HepG2 (cell line): ENCODE data around the gene FNDC7. TPM values are rescaled to one million over a fixed set of nuclear protein-coding genes. Genes with fewer than 3 reads are reported as not detected.

Source experiments
- AHR ChIP-seq: IDR thresholded peaks from 2 replicates; pipeline ENCODE4 v1.6.1; 2018; ENCODE audit warnings: missing genetic modification reagents, missing compliant biosample characterization
- BCLAF1 ChIP-seq: fragments of 450-650 bp; IDR thresholded peaks from 2 replicates; pipeline ENCODE4 v1.6.1; 2017; ENCODE audit warnings: mild to moderate bottlenecking
- BORCS8-MEF2B ChIP-seq: sonication (generic); formaldehyde crosslinking; IDR thresholded peaks from 2 replicates; pipeline ENCODE4 v1.8.0; 2022; ENCODE audit warnings: mild to moderate bottlenecking, missing genetic modification reagents
- BRF2 ChIP-seq: sonication (generic); formaldehyde crosslinking; IDR thresholded peaks from 2 replicates; pipeline ENCODE4 v1.8.1; 2022; ENCODE audit warnings: mild to moderate bottlenecking, missing genetic modification reagents
- CHD4 ChIP-seq: fragments of 200-600 bp; sonication (generic); IDR thresholded peaks from 2 replicates; pipeline ENCODE4 v1.7.0; 2017; ENCODE audit warnings: mild to moderate bottlenecking, low read length, borderline replicate concordance
- GABPB1 ChIP-seq: IDR thresholded peaks from 2 replicates; pipeline ENCODE4 v1.6.1; 2016; ENCODE audit warnings: mild to moderate bottlenecking, missing genetic modification reagents, moderate library complexity, missing compliant biosample characterization
- HMGA1 ChIP-seq: sonication (generic); formaldehyde crosslinking; conservative IDR thresholded peaks from 2 replicates; pipeline ENCODE4 v1.4.0; 2020; ENCODE audit warnings: missing genetic modification reagents
- KAT2B ChIP-seq: fragments of 150-350 bp; IDR thresholded peaks from 2 replicates; pipeline ENCODE4 v1.6.1; 2014; ENCODE audit warnings: low read depth, low read length, borderline replicate concordance
- KDM4B ChIP-seq: sonication (generic); formaldehyde crosslinking; IDR thresholded peaks from 2 replicates; pipeline ENCODE4 v1.4.0; 2020; ENCODE audit warnings: missing genetic modification reagents
- RFX1 ChIP-seq: fragments of 450-650 bp; IDR thresholded peaks from 2 replicates; pipeline ENCODE4 v1.6.1; 2017
- TBP ChIP-seq: sonication (generic); formaldehyde crosslinking; IDR thresholded peaks from 2 replicates; pipeline ENCODE4 v1.5.0; 2020; ENCODE audit warnings: missing genetic modification reagents
- TEAD3 ChIP-seq: optimal IDR thresholded peaks from 2 replicates; pipeline ENCODE3; 2016; ENCODE audit warnings: borderline replicate concordance
- ZBTB4 ChIP-seq: sonication (generic); formaldehyde crosslinking; IDR thresholded peaks from 2 replicates; pipeline ENCODE4 v1.4.0; 2020; ENCODE audit warnings: missing genetic modification reagents, mild to moderate bottlenecking, borderline replicate concordance
- ZBTB7A ChIP-seq: sonication (generic); formaldehyde crosslinking; IDR thresholded peaks from 2 replicates; pipeline ENCODE4 v1.8.0; 2022; ENCODE audit warnings: mild to moderate bottlenecking, missing genetic modification reagents
- ZNF224 ChIP-seq: sonication (generic); formaldehyde crosslinking; IDR thresholded peaks from 2 replicates; pipeline ENCODE4 v1.5.0; 2020; ENCODE audit warnings: mild to moderate bottlenecking, missing genetic modification reagents
- ZNF253 ChIP-seq: sonication (generic); formaldehyde crosslinking; IDR thresholded peaks from 2 replicates; pipeline ENCODE4 v1.8.0; 2022; ENCODE audit warnings: mild to moderate bottlenecking, missing genetic modification reagents, borderline replicate concordance
- ZNF256 ChIP-seq: sonication (generic); formaldehyde crosslinking; conservative IDR thresholded peaks from 2 replicates; pipeline ENCODE4 v1.4.0; 2020; ENCODE audit warnings: missing genetic modification reagents
- ZNF33B ChIP-seq: sonication (generic); formaldehyde crosslinking; IDR thresholded peaks from 2 replicates; pipeline ENCODE4 v1.5.1; 2020; ENCODE audit warnings: mild to moderate bottlenecking, missing genetic modification reagents
- ZNF546 ChIP-seq: sonication (generic); formaldehyde crosslinking; conservative IDR thresholded peaks from 2 replicates; pipeline ENCODE4 v1.8.1; 2023; ENCODE audit warnings: mild to moderate bottlenecking, missing genetic modification reagents
- ZNF569 ChIP-seq: sonication (generic); formaldehyde crosslinking; IDR thresholded peaks from 2 replicates; pipeline ENCODE4 v1.5.0; 2020; ENCODE audit warnings: mild to moderate bottlenecking, missing genetic modification reagents, moderate library complexity, borderline replicate concordance
- ZNF768 ChIP-seq: sonication (generic); formaldehyde crosslinking; IDR thresholded peaks from 2 replicates; pipeline ENCODE4 v1.4.0; 2020; ENCODE audit warnings: missing genetic modification reagents
- ZNF784 ChIP-seq: sonication (generic); formaldehyde crosslinking; IDR thresholded peaks from 2 replicates; pipeline ENCODE4 v1.5.1; 2020; ENCODE audit warnings: missing genetic modification reagents, mild to moderate bottlenecking, borderline replicate concordance
- ZNF883 ChIP-seq: sonication (generic); formaldehyde crosslinking; IDR thresholded peaks from 2 replicates; pipeline ENCODE4 v1.5.1; 2020; ENCODE audit warnings: mild to moderate bottlenecking, missing genetic modification reagents; ENCODE audit errors: not compliant biosample characterization
- polyA plus RNA-seq, 8 experiments: library from polyadenylated mRNA; depleted of rRNA in 3 of 8; stranded (reverse) in 7 of 8; unstranded in 1 of 8; fragments of >200 nt; fragmentation: Illumina TruSeq in 4 of 8; extraction: Trizol in 4 of 8; gene quantifications; 2 replicates each; pipeline versions ENCODE4 v1.2.1 to v1.2.3, GENCODE V29; 2011 to 2016; ENCODE audit warnings: low read depth in 4 of 8, missing spikeins in 1 of 8, mixed read lengths in 1 of 8; ENCODE audit not compliant: insufficient read depth in 1 of 8
- total RNA-seq, 5 experiments: library from RNA; depleted of rRNA; stranded (reverse); fragments of >200 nt; fragmentation: Illumina TruSeq; extraction: Trizol; gene quantifications; 2 replicates each; pipeline ENCODE4 v1.2.3, GENCODE V29; 2016; ENCODE audit warnings: low read depth in 1 of 5

Gene FNDC7
- total and polyA plus RNA-seq, 2 of the 13 experiments (the other 11 are each of a cell fraction or from before 2014, with no cell fraction given) = 0.03 TPM; not detected in 1

- TF ChIP-seq ZBTB7A (CRISPR knock-in tag) (no peak), HMGA1 (no peak), ZNF883 (CRISPR knock-in tag) (peak; percentile 35), TBP (CRISPR knock-in tag) (no peak), KDM4B (no peak), RFX1 (no peak), ZNF546 (CRISPR knock-in tag) (no peak), BCLAF1 (no peak), GABPB1 (CRISPR knock-in tag) (peak; percentile 99), KAT2B (no peak), ZNF784 (peak; percentile 51; the same call in 1 of the 2 replicates), CHD4 (no peak), BRF2 (0 out of 2 replicates have a peak, but pooled peaks have one; percentile 55), ZNF256 (CRISPR knock-in tag) (peak; percentile 85), BORCS8-MEF2B (CRISPR knock-in tag) (peak; percentile 60; the same call in 1 of the 2 replicates), ZBTB4 (CRISPR knock-in tag) (0 out of 2 replicates have a peak, but pooled peaks have one; percentile 70), ZNF569 (CRISPR knock-in tag) (no peak), ZNF33B (no peak), ZNF768 (CRISPR knock-in tag) (peak; percentile 53), ZNF253 (CRISPR knock-in tag) (0 out of 2 replicates have a peak, but pooled peaks have one; percentile 54), ZNF224 (peak; percentile 91), TEAD3 (CRISPR knock-in tag) (peak; percentile 88), AHR (CRISPR knock-in tag) (0 out of 2 replicates have a peak, but pooled peaks have one; percentile 73)
These were observed 20.6 kb upstream of the FNDC7 start, which contains the start of gene PRPF38B (continued) for GRCh38 chr1:108691942-108692723.
